T-helper 2 cell treated with Interferon-gamma antibody and Interleukin-4, amounts not matched to agents 100 ng/mL and 5 ng/mL, for 36 hours (primary cell): ENCODE results near the gene UGT2A3. TPM values are rescaled to one million over a fixed set of nuclear protein-coding genes. Genes with fewer than 3 reads are reported as not detected.
"Not testable (repeated sequence)": the region's sequence is repeated elsewhere in the genome, so short reads cannot be mapped to it uniquely, and the experiment has no call there.

Source experiments
- intact Hi-C: fragments of 100-400 bp; cut with micrococcal nuclease; formaldehyde crosslinking; loops from one replicate; pipeline ENCODE4 v1.15.1; 2023
- total RNA-seq: library from RNA; stranded (reverse); gene quantifications from 2 replicates; pipeline ENCODE4 v1.2.3, GENCODE V29; 2022

UGT2A3 gene
- total RNA-seq = not detected in 2 replicates

DNA sequence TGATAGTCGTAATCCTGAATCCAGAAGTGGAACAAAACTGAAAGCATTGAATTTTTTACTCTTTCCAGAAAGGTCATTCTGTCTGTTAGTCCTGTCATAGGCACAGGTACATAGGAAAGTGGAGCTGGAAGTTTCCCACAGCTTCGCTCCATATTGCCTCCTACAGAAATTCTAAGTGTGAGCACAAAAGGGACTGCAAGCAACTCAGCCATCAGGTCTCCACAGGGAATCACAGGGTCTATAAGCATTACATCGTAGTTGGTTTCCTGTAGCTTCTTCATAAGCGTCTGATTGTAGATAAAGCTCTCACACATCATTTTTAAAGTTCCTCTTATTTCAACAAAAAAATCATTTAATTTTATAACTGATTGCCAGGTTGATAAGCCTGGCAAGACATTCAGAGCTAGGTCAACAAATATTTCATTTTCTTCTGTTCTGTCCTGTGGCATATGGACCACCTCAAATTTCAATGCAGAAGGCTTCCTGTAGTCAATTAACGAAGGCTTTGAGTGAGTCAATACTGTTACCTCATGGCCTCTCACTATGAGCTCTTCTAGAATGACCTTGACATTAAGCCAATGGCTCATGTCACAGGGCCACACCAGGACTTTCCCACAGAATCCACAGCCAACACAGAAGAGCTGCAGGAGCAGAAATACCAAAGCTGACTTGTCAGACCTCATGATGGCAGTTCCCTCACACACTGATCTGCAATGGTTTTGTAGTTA is at the start of gene UGT2A3:
Gene UGT2A3, minus strand, starts transcription at position 727 of the 728 bp plus-strand sequence. Its CDS starts 44 bp downstream, at position 683.
- intact Hi-C loops = no loop called here

DNA sequence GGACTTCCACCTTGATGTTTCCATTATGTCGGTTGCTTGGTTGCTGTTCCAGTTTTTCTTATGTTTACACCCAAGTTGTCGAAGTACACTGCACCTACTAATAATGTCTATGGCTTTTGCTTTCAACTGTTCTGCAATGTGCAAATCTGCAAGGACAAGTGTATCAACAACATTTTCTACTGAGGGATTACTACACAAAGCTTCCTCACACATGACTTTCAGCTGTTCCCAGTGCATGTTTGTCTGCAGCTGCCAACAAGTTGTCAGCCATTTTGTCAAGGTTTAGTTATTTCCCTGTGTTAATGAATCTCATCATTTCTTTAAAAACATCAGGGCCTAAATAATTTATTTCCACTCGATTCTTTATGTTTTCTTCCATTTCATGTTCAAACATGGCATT is 45.4 kb upstream of the UGT2A3 start:
- intact Hi-C loops = no loop called here

- intact Hi-C loops = no loop called here
Observed at GRCh38 chr4:68995292-68995691, 43.7 kb upstream of the UGT2A3 start.

GRCh38 chr4:68987007-68987406 is 35.4 kb upstream of the UGT2A3 start:
- intact Hi-C loops = no loop called here

DNA sequence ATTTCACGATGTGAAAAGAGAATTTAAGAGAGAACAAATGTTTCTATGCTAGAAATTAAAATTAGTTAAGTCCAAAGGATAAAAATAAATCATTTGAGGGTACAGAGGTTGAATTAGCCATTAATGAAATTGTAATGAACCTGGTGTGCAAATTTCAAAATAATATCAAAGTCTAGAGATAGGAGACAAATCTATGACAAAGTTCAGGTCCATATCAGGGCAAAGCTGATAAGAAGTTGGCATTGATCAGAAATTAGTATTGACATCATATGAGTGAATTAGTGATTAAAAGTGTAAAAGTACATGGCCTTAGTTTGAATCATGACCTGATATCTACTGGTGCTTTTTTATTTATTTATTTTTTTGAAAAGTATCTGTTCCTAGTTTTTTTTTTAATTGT is 33.8 kb upstream of the UGT2A3 start:
- intact Hi-C loops = no loop called here

DNA sequence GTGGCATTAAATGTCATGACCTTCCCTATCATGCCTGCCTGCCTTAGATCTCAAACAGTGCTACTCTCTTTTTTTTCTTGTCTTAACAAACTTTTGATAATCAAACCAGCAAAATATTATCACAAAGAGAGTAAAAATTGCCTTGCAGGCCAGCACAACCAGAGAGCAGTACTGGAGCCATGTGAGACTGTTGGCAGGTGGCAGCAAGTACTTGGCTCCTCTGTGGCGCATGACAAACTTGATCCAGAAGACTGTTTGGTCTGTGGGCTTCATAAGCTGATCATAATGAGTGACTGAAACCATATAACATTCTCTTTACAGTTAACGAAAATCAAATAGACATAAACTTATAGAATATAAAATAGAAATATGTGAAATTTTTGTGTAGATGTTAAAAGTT is 33.3 kb upstream of the UGT2A3 start:
- intact Hi-C loops = no loop called here

DNA sequence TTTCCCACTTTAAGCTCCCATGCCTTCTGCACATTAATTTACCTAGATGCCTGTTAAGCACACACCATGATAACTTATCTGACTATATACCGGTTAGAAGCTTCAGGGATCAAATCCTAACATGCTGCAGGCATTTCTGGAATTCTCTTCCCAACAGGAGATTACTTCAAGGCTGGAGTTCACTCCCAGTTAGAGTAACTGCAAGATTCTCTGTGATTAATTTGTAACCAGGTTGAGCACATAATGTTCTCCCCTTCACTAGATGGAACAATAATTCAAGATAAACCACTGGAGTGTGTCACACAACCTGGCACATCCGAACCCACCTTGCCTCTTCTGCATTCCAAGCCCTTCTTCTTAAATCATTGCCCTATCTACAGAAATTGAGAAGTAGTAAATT is 11.8 kb upstream of the UGT2A3 start:
- intact Hi-C loops = no loop called here

GRCh38 chr4:68962868-68963267 is 11.3 kb upstream of the UGT2A3 start:
- intact Hi-C loops = no loop called here

- intact Hi-C loops = no loop called here
Observed at GRCh38 chr4:68960294-68961163, 8.9 kb upstream of the UGT2A3 start.

- intact Hi-C loops = not testable (repeated sequence)
Observed at GRCh38 chr4:68959085-68959484, 7.5 kb upstream of the UGT2A3 start.

DNA sequence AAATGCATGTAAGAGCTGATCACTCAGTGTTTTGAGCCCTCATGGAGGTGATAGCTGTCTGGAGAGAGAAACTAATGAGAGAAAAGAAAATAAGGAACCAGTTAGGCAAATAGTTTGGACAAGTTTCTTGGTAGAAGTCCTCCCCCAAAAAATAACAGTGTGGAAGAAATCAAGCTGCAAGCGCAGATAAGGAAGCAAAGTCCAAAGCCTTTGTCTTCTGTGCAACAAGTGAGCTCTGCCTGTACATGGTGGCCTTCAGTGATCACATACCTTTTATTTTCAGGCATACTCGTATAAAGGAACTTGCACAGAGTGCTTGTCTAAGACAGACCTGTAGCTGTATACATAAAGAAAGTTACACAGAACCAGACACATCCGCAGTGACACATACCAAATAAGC is 2.5 kb upstream of the UGT2A3 start:
- intact Hi-C loops = no loop called here

DNA sequence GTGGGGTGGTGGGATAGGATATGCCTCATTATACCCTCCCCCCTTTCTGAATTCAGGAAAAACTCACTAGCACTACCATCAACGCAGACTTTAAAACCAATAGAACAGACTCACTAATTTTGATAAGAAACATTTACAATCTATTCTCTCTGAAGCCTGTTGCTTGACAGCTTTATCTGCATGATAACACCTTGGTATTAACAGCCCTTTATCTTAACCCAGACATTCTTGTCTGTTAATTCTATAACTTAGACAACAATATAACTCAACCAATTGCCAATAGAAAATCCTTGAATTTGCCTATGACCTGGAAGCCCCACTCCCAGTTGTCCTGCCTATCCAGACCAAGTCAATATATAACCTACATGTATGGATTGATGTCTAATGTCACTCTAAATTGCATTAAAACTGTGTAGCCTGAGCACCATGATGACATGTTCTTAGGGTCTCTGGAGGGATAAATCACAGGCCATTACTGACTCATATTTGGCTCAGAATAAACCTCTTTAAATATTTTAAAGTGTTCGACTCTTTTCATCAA is 1.5 kb upstream of the UGT2A3 start:
- intact Hi-C loops = no loop called here

DNA sequence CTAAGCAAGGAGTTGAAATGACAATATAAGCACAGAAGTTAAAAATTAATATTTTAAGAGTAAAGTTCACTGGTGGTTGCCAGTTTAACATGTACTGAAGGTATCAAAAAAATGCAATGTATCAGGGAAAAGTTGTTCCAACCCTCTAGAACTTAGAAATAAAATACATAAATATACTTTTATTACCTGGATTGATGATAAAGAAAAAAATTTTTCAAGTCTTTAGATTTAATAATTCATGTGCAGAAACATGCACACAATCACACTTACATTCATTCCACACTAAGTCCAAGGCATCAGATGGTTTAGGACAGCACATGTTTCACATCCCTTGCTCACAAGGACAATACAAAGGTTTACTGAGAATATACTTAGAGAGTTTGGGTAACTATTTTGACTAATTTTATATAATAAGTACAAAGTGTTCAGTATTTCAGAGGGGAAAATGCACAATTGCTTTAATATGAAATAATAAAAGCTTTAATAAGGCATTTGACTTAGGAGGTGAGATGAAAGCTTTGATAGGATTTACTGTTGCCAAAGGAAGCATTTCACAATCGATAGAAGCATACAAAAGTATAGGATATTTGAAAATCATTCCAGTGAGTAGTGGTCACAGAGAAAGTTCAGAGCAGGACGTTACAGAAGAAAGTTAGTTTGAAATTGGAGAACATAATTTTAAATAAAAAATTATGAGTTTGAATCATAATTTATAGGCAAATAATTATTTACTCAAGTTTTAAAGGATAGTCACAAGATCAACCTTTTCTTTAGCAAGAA is 392 bp upstream of the UGT2A3 start:
- intact Hi-C loops = no loop called here

DNA sequence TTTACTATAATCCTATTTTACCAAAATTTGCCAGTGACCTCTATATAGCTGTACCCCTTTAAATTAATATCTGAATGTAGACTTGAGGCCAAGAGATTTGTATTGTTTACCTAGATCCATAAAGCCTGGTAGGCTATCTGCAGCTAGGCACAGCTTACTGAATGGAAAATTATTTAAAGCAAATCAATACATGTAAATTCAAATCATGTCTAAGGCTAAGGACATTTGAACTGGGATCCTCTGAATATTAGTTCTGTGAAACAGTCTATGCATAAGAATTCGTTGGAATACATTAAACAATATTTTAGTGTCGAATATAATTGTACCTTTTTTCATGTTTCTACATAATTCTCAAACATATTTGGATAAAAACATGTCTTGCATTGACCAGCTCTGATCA is 1.6 kb downstream of the UGT2A3 start:
- intact Hi-C loops = no loop called here

GRCh38 chr4:68948985-68949384 is 2.6 kb downstream of the UGT2A3 start:
- intact Hi-C loops = no loop called here

GRCh38 chr4:68948044-68948743 is 3.4 kb downstream of the UGT2A3 start:
- intact Hi-C loops = no loop called here

- intact Hi-C loops = no loop called here
Observed at GRCh38 chr4:68929076-68929737, 22.4 kb downstream of the UGT2A3 start.

DNA sequence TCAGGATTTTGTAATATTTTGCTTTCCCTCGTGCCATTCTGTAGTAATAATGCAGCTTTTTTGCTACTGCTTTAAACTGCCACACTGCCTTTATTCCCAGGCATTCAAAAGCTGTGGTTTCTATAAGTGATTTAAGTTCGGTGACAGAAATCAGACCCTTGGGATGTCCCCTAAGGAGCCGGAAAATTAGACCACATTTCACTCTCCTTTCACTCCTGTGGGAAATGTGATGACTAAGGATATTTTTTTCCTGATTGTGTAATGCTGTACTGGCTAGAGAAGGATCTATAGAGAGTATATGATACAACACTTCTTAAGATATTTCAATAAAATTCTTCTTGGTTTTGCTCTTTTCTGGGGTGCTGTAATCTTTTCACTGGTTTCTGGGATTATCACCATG is 24.4 kb downstream of the UGT2A3 start:
- intact Hi-C loops = no loop called here

DNA sequence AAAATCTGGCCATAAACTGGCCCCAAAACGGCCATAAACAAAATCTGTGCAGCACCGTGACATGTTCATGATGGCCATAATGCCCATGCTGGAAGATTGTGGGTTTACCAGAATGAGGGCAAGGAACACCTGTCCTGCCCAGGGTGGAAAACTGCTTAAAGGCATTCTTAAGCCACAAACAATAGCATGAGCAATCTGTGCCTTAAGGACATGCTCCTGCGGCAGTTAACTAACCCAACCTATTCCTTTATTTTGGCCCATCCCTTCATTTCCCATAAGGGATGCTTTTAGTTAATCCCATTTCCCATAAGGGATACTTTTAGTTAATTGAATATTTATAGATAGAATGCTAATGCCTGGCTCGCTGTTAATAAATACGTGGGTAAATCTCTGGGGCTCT is 29.4 kb downstream of the UGT2A3 start:
- intact Hi-C loops = not testable (repeated sequence)

- intact Hi-C loops = no loop called here
Observed at GRCh38 chr4:68921051-68921450, 30.6 kb downstream of the UGT2A3 start.
